WERI-Rb-1 (cell line): ENCODE data around the gene UGDH.

Source experiments
- DNase-seq: peaks from one replicate; pipeline ENCODE4 v3.0.0-alpha.2; 2020
- H3K27ac ChIP-seq: fragments of 250-450 bp; sonication (Bioruptor Pico); 2 replicates; pipeline ENCODE4 v1.5.1; 2020; ENCODE audit warnings: mild to moderate bottlenecking, moderate library complexity
- H3K27me3 ChIP-seq: fragments of 250-450 bp; sonication (Bioruptor Pico); 2 replicates; pipeline ENCODE4 v1.5.1; 2021; ENCODE audit warnings: mild to moderate bottlenecking, low read depth, moderate library complexity; ENCODE audit not compliant: insufficient read depth, severe bottlenecking
- H3K36me3 ChIP-seq: fragments of 250-450 bp; sonication (Bioruptor Pico); 2 replicates; pipeline ENCODE4 v1.5.1; 2020; ENCODE audit warnings: mild to moderate bottlenecking, moderate library complexity
- H3K4me3 ChIP-seq: 2 replicates; pipeline ENCODE4 v1.5.1; 2011; ENCODE audit warnings: low read depth, mild to moderate bottlenecking, control low read depth, low read length
- H3K9me3 ChIP-seq: fragments of 250-450 bp; sonication (Bioruptor Pico); 2 replicates; pipeline ENCODE4 v1.5.1; 2021; ENCODE audit warnings: mild to moderate bottlenecking, moderate library complexity; ENCODE audit not compliant: severe bottlenecking
- TF ChIP-seq, protein P1 (sequence below): IDR thresholded peaks from 2 replicates; pipeline ENCODE4 v1.5.1; 2011; ENCODE audit warnings: low read depth, mild to moderate bottlenecking, control low read depth, inconsistent platforms, low read length

The UGDH gene

DNA sequence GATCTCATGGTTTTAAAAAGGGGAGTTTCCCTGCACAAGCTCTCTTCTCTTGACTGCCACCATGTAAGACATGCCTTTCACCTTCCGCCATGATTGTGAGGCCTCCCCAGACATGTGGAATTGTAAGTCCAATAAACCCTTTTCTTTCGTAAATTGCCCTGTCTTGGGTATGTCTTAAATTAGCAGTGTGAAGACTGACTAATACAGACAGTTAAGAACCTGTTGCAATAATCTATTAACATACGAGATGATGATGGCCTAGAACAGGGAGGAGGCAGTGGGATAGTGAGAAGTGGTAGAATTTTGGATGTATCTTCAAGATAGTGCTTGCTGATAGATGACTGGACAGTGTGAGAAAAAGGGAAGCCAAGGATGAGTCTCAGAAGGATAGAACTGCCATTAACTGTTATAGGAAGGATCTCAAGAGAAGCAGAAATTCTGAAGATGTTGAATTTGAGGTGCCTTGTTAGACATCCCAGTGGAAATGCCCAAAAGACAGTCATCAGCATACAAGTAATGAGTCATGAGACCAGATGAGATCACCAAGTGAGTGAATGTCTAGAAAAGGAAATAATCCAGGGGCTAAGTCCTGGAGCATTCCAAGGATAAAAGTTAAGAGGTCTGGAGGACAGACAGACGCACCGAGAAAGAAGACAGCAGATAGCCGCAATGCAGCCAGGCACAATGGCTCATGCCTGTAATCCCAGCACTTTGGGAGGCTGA is 38.8 kb upstream of the UGDH start:
- no peak overlapping the region for H3K27ac ChIP-seq
- H3K27me3 ChIP-seq = no peaks in the 10 kb centered on the region
- H3K4me3 ChIP-seq = no peak overlapping the region
- no peaks in the 10 kb centered on the region for H3K36me3 ChIP-seq
- peaks cover 4% of the 10 kb centered on the region for H3K9me3 ChIP-seq
- DNase-seq = no peak
- TF ChIP-seq, protein P1, sequence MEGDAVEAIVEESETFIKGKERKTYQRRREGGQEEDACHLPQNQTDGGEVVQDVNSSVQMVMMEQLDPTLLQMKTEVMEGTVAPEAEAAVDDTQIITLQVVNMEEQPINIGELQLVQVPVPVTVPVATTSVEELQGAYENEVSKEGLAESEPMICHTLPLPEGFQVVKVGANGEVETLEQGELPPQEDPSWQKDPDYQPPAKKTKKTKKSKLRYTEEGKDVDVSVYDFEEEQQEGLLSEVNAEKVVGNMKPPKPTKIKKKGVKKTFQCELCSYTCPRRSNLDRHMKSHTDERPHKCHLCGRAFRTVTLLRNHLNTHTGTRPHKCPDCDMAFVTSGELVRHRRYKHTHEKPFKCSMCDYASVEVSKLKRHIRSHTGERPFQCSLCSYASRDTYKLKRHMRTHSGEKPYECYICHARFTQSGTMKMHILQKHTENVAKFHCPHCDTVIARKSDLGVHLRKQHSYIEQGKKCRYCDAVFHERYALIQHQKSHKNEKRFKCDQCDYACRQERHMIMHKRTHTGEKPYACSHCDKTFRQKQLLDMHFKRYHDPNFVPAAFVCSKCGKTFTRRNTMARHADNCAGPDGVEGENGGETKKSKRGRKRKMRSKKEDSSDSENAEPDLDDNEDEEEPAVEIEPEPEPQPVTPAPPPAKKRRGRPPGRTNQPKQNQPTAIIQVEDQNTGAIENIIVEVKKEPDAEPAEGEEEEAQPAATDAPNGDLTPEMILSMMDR = no peak

DNA sequence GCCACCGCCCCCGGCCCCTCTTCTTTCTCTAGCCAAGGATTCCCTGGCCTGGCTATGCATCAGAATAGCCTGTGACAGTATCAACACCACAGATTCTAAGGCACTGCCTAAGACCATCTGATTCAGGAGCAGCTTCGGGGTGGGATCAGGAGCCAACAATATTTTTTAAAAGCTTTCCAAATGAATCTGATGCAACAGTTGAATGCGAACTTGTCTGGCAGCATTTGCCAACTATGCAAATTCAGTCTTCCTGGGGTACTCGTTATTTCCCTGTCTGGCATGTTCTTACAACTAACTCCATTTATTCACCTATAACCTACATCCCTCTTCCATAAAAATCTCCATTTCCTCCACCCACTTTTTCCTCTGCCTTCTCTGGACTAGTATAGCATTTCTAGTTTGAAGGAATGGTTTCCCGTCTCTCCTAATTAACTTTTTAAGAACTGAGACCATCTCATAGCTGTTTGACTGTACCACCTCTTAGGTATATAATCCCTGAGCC is 36.2 kb upstream of the UGDH start:
- TF ChIP-seq, protein P1 = no peak
- Histone ChIP-seq H3K4me3 (no peak overlapping the region), H3K9me3 (peaks cover 4% of the 10 kb centered on the region), H3K36me3 (no peaks in the 10 kb centered on the region), H3K27me3 (no peaks in the 10 kb centered on the region), H3K27ac (no peak overlapping the region)
- no peak for DNase-seq

DNA sequence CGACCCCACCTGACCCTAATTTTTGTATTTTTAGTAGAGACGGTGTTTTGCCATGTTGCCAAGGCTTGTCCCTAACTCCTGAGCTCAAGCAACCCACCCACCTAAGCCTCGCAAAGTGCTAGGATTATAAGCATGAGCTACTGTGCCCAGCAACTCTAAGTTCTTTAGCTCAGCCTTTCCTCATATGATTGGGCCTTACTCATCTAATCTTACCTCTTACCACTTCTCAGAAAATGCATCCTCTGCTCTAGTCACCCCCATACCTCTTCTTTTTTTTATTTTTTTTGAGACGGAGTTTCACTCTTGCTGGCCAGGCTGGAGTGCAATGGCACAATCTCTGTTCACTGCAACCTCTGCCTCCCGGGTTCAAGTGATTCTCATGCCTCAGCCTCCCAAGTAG is 35.6 kb upstream of the UGDH start:
- no peaks in the 10 kb centered on the region for H3K27me3 ChIP-seq
- H3K4me3 ChIP-seq = no peak overlapping the region
- peaks cover 4% of the 10 kb centered on the region for H3K9me3 ChIP-seq
- no peak for DNase-seq
- TF ChIP-seq, protein P1 = no peak
- no peaks in the 10 kb centered on the region for H3K36me3 ChIP-seq
- H3K27ac ChIP-seq = no peak overlapping the region

DNA sequence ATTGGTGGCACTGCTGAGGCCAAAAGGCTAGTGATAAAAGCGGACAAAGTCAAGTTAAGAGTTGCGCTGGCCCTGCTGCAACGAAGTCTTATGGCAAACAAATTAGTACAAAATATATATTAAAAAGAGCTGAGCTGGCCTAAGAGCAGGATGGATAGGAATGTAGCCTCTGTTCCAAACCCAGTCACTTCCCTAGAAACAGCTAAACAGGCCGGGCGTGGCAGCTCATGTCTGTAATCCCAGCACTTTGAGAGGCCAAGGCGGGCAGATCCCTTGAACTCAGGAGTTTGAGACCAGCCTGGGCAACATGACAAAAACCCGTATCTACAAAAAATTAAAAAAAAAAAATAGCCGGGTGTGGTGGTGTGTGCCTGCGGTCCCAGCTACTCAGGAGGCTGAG is 32.4 kb upstream of the UGDH start:
- TF ChIP-seq, protein P1 = no peak
- Histone ChIP-seq H3K4me3 (no peak overlapping the region), H3K27ac (no peak overlapping the region), H3K27me3 (no peaks in the 10 kb centered on the region), H3K9me3 (no peaks in the 10 kb centered on the region), H3K36me3 (no peaks in the 10 kb centered on the region)
- no peak for DNase-seq

DNA sequence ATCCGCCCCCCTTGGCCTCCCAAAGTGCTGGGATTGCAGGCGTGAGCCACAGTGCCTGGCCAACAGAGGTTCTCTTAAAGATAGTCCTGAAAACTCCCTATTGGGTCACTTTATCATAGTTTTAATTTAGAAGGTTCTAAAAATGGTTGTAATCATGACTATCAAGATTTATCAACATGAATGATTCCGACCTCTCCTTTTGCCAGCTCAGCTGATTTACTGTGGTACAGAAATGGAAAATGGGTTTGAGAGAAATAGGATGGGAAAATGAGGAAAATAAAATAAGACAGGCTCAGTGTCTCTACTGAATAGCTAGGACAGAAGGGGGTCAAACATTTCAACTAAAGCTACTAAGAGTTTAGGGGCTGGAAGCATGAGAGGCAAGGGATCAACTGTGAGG is 28.2 kb upstream of the UGDH start:
- Histone ChIP-seq H3K4me3 (no peak overlapping the region), H3K27ac (no peak overlapping the region), H3K36me3 (no peaks in the 10 kb centered on the region), H3K27me3 (no peaks in the 10 kb centered on the region), H3K9me3 (no peaks in the 10 kb centered on the region)
- DNase-seq = no peak
- TF ChIP-seq, protein P1 = no peak
